Measurements from ENCODE around the gene GREM1. TPM values are rescaled to one million over a fixed set of nuclear protein-coding genes. Genes with fewer than 3 reads are reported as not detected.
A peak's percentile ranks its signal among the peaks of the same experiment; 100 is the strongest.

GREM1 gene
- total and polyA plus RNA-seq, 2 of the 8 experiments (the other 6 are each of a cell fraction or from before 2014, with no cell fraction given): 0.12 to 1.1 TPM

DNA sequence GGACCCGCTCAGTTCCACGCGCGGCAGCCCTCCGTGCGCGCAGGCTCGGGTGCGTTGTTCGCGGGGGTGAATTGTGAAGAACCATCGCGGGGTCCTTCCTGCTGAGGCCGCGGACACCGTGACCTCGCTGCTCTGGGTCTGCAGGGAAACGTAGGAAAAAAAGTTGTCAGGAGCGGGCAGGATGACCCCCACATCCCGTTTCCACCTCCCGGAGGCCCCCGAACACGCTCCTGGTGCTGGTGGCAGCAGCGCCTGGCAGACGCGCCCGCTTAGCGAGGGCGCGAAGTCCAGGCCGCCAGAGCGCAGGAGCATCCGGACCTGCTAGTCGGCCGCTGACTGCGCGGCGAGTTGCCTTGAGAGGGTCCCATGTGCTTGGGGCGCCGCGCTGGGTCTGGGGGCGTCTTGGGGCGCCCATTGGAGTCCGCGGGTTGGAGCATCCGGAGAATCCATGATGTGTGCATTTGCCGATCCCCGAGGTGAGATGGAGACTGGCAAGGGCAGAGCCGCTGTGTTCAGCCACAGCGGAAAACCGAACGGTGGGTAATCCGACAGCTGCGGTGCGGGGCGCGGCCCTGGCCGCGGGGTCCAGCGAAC, 520 bp downstream of the GREM1 start:
- FAIRE-seq (no peak), DNase-seq (ENCODE audit: low read depth in 1 of 2, low spot score in 2 of 2) (no peak)
- Histone ChIP-seq H4K8ac (ENCODE audit: extremely low read depth, insufficient read depth, low read length) (peak overlapping the region; percentile 62), H3K79me1 (ENCODE audit: low read depth, low read length) (no peaks in the 10 kb centered on the region), H2BK5ac (ENCODE audit: low read depth, low read length) (no peak overlapping the region), H3K23ac (ENCODE audit: insufficient read length) (no peak overlapping the region), H3K23me2 (ENCODE audit: low read depth, low read length) (peaks cover 17% of the 10 kb centered on the region; the same call in 1 of the 2 replicates), H4K5ac (ENCODE audit: insufficient read length, low read depth, low read length) (no peak overlapping the region), H2BK20ac (ENCODE audit: low read length) (no peak overlapping the region), H3K79me2 (ENCODE audit: control insufficient read depth in 1 of 2, insufficient read depth in 2 of 2, low read length in 2 of 2) (no peaks in the 10 kb centered on the region), H3K18ac (ENCODE audit: extremely low read depth, low read length) (peak overlapping the region; percentile 22; the same call in 1 of the 2 replicates), H2BK120ac (replicated peaks; ENCODE audit: low read depth, low read length) (no peak overlapping the region), H4K20me1 (replicated peaks in 1 of 2; ENCODE audit: control insufficient read depth in 1 of 2, insufficient read depth in 2 of 2, low read length in 2 of 2) (peaks cover 0 to 2% of the 10 kb centered on the region in 2 experiments), H2BK15ac (ENCODE audit: low read length) (no peak overlapping the region; the same call in 1 of the 2 replicates), H3K27me3 (replicated peaks in 1 of 4; ENCODE audit: control insufficient read depth in 3 of 4, extremely low read depth in 1 of 4, insufficient read depth in 3 of 4, low read length in 3 of 4) (peaks cover 37 to 65% (median 54%) of the 10 kb centered on the region in 4 experiments), H2AK5ac (ENCODE audit: low read depth, low read length) (no peak overlapping the region), H3K14ac (ENCODE audit: insufficient read length) (no peak overlapping the region), H3K36me3 (ENCODE audit: control insufficient read depth in 2 of 4, insufficient read depth in 4 of 4, low read length in 3 of 4) (no peaks in the 10 kb centered on the region; a peak in 1 of 8 replicates), H3K27ac (ENCODE audit: low read depth, low read length) (no peak overlapping the region), H3K9me3 (ENCODE audit: insufficient read depth in 2 of 2, low read depth in 1 of 2, low read length in 1 of 2) (no peaks in the 10 kb centered on the region), H3K4me1 (replicated peaks in 1 of 4; ENCODE audit: control insufficient read depth in 3 of 4, insufficient read depth in 4 of 4, low read length in 3 of 4) (peaks cover 0 to 19% (median 8%) of the 10 kb centered on the region in 4 experiments; a peak in 6 of 7 replicates), H2AFZ (ENCODE audit: low read length) (peak overlapping the region; percentile 23; the same call in 1 of the 2 replicates), H3K56ac (replicated peaks; ENCODE audit: insufficient read length, low read depth, low read length) (no peak overlapping the region), H3K4me2 (ENCODE audit: insufficient read depth in 1 of 2, low read depth in 2 of 2, low read length in 2 of 2) (peak overlapping the region; percentile 87 to 99), H3K4me3 (ENCODE audit: extremely low read depth in 1 of 4, insufficient read depth in 2 of 4, low read depth in 3 of 4, low read length in 4 of 4) (peak overlapping the region; percentile 20 to 64 (median 48)), H3K9ac (replicated peaks in 1 of 4; ENCODE audit: extremely low read depth in 1 of 4, low read depth in 3 of 4, low read length in 3 of 4) (no peak overlapping the region), H2BK12ac (ENCODE audit: low read depth, low read length) (no peak overlapping the region), H4K91ac (replicated peaks; ENCODE audit: insufficient read length, low read length) (no peak overlapping the region), H3K4ac (replicated peaks; ENCODE audit: insufficient read length, low read depth, low read length) (no peak overlapping the region)
- POLR2A ChIA-PET (ENCODE audit: partially characterized antibody): no interaction called here
- WGBS, 2 experiments (ENCODE audit: extremely low coverage in 1 of 2, insufficient coverage in 1 of 2, insufficient read length in 1 of 2, insufficient replicate concordance in 2 of 2, low coverage in 1 of 2, low lambda C conversion rate in 2 of 2, missing lambda C conversion rate in 1 of 2): 1% methylated on average over 45 of the region's 60 CpGs; no CpG with 5 or more reads in 1 of the 2 experiments
- CTCF ChIA-PET (ENCODE audit: partially characterized antibody): interaction anchor here (1.1 kb wide), 1 partner anchor 276 kb away, joined by 4 read pairs; no protein-coding TSS in a partner anchor
- peak; percentile 38; the same call in 1 of the 2 replicates for TF ChIP-seq BACH1 (IDR thresholded peaks at IDR 0.05; ENCODE audit: low read length)
- peak; percentile 37 for TF ChIP-seq KDM4A (IDR thresholded peaks at IDR 0.05; ENCODE audit: low read depth, low read length, severe bottlenecking)
- TF ChIP-seq E2F6 (IDR thresholded peaks at IDR 0.05): peak; percentile 73
- TF ChIP-seq JUND (IDR thresholded peaks at IDR 0.05; ENCODE audit: low read length): no peak
- peak; percentile 96; the same call in 1 of the 2 replicates for TF ChIP-seq SUZ12 (IDR thresholded peaks at IDR 0.05; ENCODE audit: low read length)
- no peak for TF ChIP-seq POLR2AphosphoS5 (IDR thresholded peaks at IDR 0.05; ENCODE audit: low read depth, low read length)

Measured in H1 (cell line).